Heart left ventricle (tissue), 16 donors: ENCODE measurements around the gene CBX5. TPM values are rescaled to one million over a fixed set of nuclear protein-coding genes. Genes with fewer than 3 reads are reported as not detected.

Source experiments
- ATAC-seq, 4 donors: fragments of 200-7000 bp; cut with Tn5 transposase; one replicate each; pipeline ENCODE4 v1.9.1; 2020 to 2022; ENCODE audit warnings: moderate library complexity in 4 of 4, mild to moderate bottlenecking in 3 of 4, moderate number of reproducible peaks in 1 of 4
- DNase-seq, 5 donors: peaks; one replicate each; pipeline ENCODE4 v3.0.0-alpha.2; 2020
- H3K27ac ChIP-seq, 12 donors: fragments of 200-600 bp; sonication (generic) in 4 of 12; one replicate each; pipeline versions ENCODE4 v1.5.0 to v1.8.0; 2016 to 2022; ENCODE audit warnings: mild to moderate bottlenecking in 2 of 12
- H3K27me3 ChIP-seq, 9 donors: fragments of 200-600 bp; sonication (generic) in 2 of 9; one replicate each; pipeline versions ENCODE4 v1.5.1 to v1.8.0; 2016 to 2022; ENCODE audit warnings: mild to moderate bottlenecking in 3 of 9
- H3K36me3 ChIP-seq, 9 donors: fragments of 200-600 bp; sonication (generic) in 2 of 9; one replicate each; pipeline versions ENCODE4 v1.5.0 to v1.8.0; 2018 to 2022; ENCODE audit warnings: mild to moderate bottlenecking in 2 of 9
- H3K4me1 ChIP-seq, 12 donors: fragments of 200-600 bp; sonication (generic) in 4 of 12; one replicate each; pipeline versions ENCODE4 v1.5.0 to v1.8.0; 2016 to 2022; ENCODE audit warnings: mild to moderate bottlenecking in 3 of 12
- H3K4me3 ChIP-seq, 12 donors: fragments of 200-600 bp; sonication (generic) in 4 of 12; one replicate each; pipeline versions ENCODE4 v1.5.0 to v1.8.0; 2017 to 2022; ENCODE audit warnings: mild to moderate bottlenecking in 9 of 12, moderate library complexity in 4 of 12
- H3K9me3 ChIP-seq, 12 donors: fragments of 200-600 bp; sonication (generic) in 4 of 12; one replicate each; pipeline versions ENCODE4 v1.5.0 to v1.8.0; 2016 to 2022; ENCODE audit warnings: mild to moderate bottlenecking in 1 of 12
- POLR2A ChIP-seq, 2 donors: fragments of 450-650 bp; IDR thresholded peaks; one replicate each; pipeline ENCODE4 v1.6.1; 2017; ENCODE audit warnings: antibody characterized with exemption in 2 of 2, mild to moderate bottlenecking in 2 of 2, moderate library complexity in 2 of 2
- whole genome bisulfite sequencing, 4 donors: extraction: QIAGEN DNeasy Blood & Tissue Kit in 2 of 4; methylation state at CpG; one replicate each; pipeline versions ENCODE4 v1.1.5 to v1.1.7; 2013 to 2018; 5-methylcytosine and 5-hydroxymethylcytosine counted together
- intact Hi-C, 10 donors: fragments of 100-400 bp; cut with DNase I; formaldehyde crosslinking; loops; one replicate each; pipeline versions ENCODE4 v1.11.1 to v1.14.2; 2022
- polyA plus RNA-seq, 2 donors: library from polyadenylated mRNA; stranded (reverse); fragments of 200-250 nt; gene quantifications; one replicate each; pipeline ENCODE4 v1.2.3, GENCODE V29; 2013
- total RNA-seq, 9 donors: library from RNA; depleted of rRNA in 2 of 9; stranded (reverse); fragments of >200 nt in 2 of 9; fragmentation: NEBNext Ultra II Directional in 3 of 9; extraction: Animal tissue kit (Norgen Biotek cat#: 25700) in 3 of 9; gene quantifications; one replicate each; pipeline versions ENCODE4 v1.1.0 to v1.2.4, GENCODE V29; 2016 to 2023
- TF ChIP-seq, protein P1 (sequence below), 12 donors: fragments of 200-600 bp; sonication (generic) in 4 of 12; IDR thresholded peaks; one replicate each; pipeline versions ENCODE4 v1.5.0 to v1.8.0; 2018 to 2022; ENCODE audit warnings: antibody characterized with exemption in 12 of 12, mild to moderate bottlenecking in 5 of 12
- donor health status: ischemic (EF 13 %, LVEDD 7.1; RV severe dilation, severe dysfunction).
- donor health status: healthy with polysubstance abuse.
- donor health status: DM: no; HTN: yes; CAD: no.
- donor health status: DM: no; HTN: no; CAD: no.
- donor health status: ischemic (EF 25% LVEDD 6.9; RV normal size, moderate dysfunction).
- donor health status: ischemic (EF 25% LVEDD 5.7; RV mildly dilated, moderate dysfunction).
- donor health status: healthy.
- donor health status: DM: yes; HTN: yes; CAD: no.
- donor health status: ischemic (EF 35%, LVEDD 5.7; RV mildly dilated, moderate dysfunction).
- donor health status: nonischemic (EF 11% LVEDD 7.7; RV severe dilation, severe dysfunction).
- donor health status: DM: yes; HTN: yes; CAD: no.
- donor health status: PGD.
- donor health status: ischemic (EF 29% LVEDD 5.4; RV normal size, mild dysfunction).
- donor health status: nonischemic (EF 23%, LVEDD 6.1; RV moderate dilation, normal function).

CBX5 gene
- total and polyA plus RNA-seq, 11 donors: 18.4 to 59.5 (median 39.9) TPM

DNA sequence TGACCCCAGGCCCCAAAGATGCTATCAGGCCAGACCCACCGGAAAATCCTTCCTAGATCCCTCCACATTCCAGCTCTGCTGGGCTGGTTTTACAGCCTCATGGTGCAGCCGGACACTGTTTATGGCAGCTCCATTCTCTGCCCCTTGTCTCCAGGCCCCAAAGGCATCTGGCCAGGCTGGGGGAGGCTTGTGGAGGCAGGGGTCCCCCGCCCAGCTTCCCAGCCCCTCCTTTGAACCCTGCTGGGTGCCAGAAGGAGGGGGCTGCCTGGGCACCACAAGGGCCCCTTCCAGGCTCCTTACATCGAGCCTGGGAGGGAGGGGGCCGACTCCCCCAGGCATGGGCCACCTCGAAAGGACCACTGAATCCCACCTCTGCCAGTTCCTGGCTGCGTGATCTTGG lies 71.3 kb downstream of the CBX5 start:
- WGBS, 4 donors: 53 to 82% (median 64%) methylated on average over 6 to 7 of the region's 7 CpGs
- no peak overlapping the region for H3K27ac ChIP-seq
- intact Hi-C loops: loop anchor here in 1 of 10 donors (10.0 kb wide), 1 partner anchor 454 kb away; the partner anchor contains the start of gene CISTR
- no peak for TF ChIP-seq POLR2A (IDR thresholded peaks at IDR 0.05)
- TF ChIP-seq, protein P1, sequence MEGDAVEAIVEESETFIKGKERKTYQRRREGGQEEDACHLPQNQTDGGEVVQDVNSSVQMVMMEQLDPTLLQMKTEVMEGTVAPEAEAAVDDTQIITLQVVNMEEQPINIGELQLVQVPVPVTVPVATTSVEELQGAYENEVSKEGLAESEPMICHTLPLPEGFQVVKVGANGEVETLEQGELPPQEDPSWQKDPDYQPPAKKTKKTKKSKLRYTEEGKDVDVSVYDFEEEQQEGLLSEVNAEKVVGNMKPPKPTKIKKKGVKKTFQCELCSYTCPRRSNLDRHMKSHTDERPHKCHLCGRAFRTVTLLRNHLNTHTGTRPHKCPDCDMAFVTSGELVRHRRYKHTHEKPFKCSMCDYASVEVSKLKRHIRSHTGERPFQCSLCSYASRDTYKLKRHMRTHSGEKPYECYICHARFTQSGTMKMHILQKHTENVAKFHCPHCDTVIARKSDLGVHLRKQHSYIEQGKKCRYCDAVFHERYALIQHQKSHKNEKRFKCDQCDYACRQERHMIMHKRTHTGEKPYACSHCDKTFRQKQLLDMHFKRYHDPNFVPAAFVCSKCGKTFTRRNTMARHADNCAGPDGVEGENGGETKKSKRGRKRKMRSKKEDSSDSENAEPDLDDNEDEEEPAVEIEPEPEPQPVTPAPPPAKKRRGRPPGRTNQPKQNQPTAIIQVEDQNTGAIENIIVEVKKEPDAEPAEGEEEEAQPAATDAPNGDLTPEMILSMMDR (IDR thresholded peaks at IDR 0.05): no peak
- peak in 1 of 5 donors; percentile 14 for DNase-seq
- no peaks in the 10 kb centered on the region for H3K4me1 ChIP-seq
- H3K9me3 ChIP-seq: no peaks in the 10 kb centered on the region
- H3K4me3 ChIP-seq: no peak overlapping the region
- ATAC-seq: no peak
- H3K36me3 ChIP-seq: no peaks in the 10 kb centered on the region
- peaks cover 0 to 64% (median 13%) of the 10 kb centered on the region in 9 donors for H3K27me3 ChIP-seq

DNA sequence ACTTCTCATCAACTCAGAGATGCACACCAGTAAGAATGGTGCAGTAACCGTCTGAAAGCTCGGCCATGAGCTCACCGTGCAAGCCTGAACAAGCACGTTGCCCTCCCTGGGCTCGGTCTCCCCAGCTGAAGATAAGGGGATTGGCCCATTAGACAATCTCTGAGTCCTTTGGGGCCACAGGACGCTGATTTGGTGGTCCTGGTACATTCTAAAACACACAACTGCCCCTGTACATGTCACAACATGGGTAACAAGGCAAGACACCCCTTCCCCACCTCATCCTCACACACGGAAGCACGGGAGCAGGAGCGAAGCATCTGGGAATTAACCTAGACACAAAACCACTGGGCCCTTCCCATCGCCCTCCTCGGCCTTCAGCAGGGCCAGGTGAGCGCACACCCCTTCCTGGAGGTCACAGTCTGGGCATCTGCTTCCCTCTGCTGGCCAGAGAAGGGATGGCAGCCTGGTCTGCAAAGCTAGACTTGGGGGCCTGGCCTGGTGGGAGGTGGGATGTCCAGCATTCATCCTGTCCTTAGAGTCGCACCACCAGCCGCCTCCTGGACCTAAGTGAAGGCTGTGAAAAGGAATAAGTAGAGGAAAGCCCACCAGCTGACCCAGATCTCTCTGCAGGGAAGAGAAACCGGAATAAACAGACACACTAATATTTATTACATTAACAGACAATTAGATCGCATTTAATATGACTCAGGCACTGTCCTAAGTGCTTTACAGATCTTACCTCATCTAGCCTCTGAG lies 72.2 kb downstream of the CBX5 start:
- Histone ChIP-seq H3K4me1 (no peaks in the 10 kb centered on the region), H3K27me3 (peaks cover 0 to 64% (median 12%) of the 10 kb centered on the region in 9 donors), H3K36me3 (no peaks in the 10 kb centered on the region), H3K9me3 (no peaks in the 10 kb centered on the region), H3K27ac (no peak overlapping the region), H3K4me3 (no peak overlapping the region)
- peak; percentile 46 to 81 (median 67) for DNase-seq
- intact Hi-C loops: loop anchor here in 1 of 10 donors (10.0 kb wide), 1 partner anchor 453 kb away; the partner anchor contains the start of gene CISTR
- WGBS, 4 donors: 35 to 39% (median 37%) methylated on average over 16 of the region's 16 CpGs
- TF ChIP-seq, protein P1 (IDR thresholded peaks at IDR 0.05): peak; percentile 74 to 89 (median 84)
- TF ChIP-seq POLR2A (IDR thresholded peaks at IDR 0.05): no peak
- peak; percentile 45 to 71 (median 70) for ATAC-seq

DNA sequence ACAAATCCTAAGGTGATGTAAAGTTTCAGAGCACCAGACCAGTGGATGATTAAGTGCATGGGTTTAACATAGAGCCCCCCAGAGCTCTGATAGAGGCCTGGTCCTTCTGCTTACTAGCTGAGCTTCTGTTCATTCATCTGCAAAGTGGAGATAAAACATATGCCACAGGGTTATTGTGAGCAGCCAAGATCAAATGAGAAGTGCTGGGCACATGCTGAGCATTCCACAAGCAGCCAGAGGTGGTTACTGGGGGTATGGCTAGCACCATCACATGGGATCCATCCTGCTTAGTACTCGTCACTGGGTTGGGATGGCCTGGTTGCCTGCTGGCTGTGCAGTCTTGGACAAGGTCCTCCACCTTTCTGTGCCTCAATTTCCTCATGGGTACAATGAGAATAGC lies 73.1 kb downstream of the CBX5 start:
- H3K27me3 ChIP-seq: peaks cover 0 to 68% (median 11%) of the 10 kb centered on the region in 9 donors
- ATAC-seq: no peak
- WGBS, 4 donors: 64 to 73% (median 69%) methylated on average over 1 of the region's 1 CpG

DNA sequence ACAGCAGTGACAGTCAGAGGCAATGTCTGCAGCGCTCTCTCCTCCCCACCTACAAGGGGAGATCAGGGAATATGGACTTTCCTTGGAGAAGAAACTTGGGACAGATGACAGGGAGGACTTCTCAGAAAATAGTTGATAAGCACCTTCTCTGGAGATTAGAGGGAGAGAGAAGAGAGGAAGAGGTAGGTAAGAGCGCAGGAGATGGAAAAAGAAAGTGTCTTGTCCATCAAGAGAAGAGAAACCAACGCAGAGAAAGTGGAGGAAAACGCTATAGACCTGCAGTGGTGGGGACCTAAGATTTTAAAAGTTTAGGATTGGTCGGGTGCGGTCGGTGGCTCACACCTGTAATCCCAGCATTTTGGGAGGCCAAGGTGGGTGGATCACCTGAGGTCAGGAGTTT lies 75.6 kb downstream of the CBX5 start:
- Histone ChIP-seq H3K4me1 (no peaks in the 10 kb centered on the region), H3K4me3 (no peak overlapping the region), H3K36me3 (no peaks in the 10 kb centered on the region), H3K27ac (no peak overlapping the region), H3K9me3 (no peaks in the 10 kb centered on the region), H3K27me3 (peaks cover 10 to 76% (median 28%) of the 10 kb centered on the region in 9 donors)
- WGBS, 4 donors: 68 to 85% (median 80%) methylated on average over 7 of the region's 7 CpGs
- intact Hi-C loops: loop anchor here in 1 of 10 donors (10.0 kb wide), 1 partner anchor 450 kb away; the partner anchor contains the start of gene CISTR
- ATAC-seq (no peak), DNase-seq (no peak)
- TF ChIP-seq, protein P1 (IDR thresholded peaks at IDR 0.05): no peak
- no peak for TF ChIP-seq POLR2A (IDR thresholded peaks at IDR 0.05)

More for the DNA sequence above, 73.1 kb downstream of the CBX5 start:
- Histone ChIP-seq H3K4me1 (no peaks in the 10 kb centered on the region), H3K36me3 (no peaks in the 10 kb centered on the region), H3K4me3 (no peak overlapping the region), H3K9me3 (no peaks in the 10 kb centered on the region), H3K27ac (no peak overlapping the region)
- no peak for TF ChIP-seq POLR2A (IDR thresholded peaks at IDR 0.05)
- DNase-seq: no peak
- intact Hi-C loops: loop anchor here in 1 of 10 donors (10.0 kb wide), 1 partner anchor 452 kb away; the partner anchor contains the start of gene CISTR
